ENCODE data around the gene SLX4IP.

DNA sequence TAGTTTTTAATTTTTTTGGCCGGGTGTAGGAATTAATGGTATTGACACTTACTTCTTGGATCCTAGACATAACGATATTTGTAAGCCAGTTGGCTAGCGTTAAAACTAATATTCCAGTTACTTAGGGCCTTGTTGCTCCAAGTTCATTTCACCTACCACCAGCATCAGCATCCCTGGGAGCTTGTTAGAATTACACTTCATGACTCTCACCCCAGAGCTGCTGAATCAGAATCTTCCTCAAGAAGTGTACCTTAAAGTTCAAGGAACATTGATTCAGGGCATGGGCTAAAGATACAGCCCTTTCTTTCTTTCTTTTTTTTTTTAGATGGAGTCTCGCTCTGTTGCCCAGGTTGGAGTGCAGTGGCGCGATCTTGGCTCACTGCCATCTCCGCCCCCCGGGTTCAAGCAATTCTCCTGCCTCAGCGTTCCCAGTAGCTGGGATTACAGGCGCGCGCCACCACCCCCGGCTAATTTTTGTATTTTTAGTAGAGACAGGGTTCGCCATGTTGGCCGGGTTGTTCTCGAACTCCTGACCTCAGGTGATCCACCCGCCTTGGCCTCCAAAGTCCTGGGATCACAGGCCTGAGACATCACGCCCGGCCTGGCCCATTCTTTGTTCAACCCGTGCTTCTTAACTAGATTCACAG is 1.1 kb downstream of the SLX4IP start:
- TF ChIP-seq, protein P1, sequence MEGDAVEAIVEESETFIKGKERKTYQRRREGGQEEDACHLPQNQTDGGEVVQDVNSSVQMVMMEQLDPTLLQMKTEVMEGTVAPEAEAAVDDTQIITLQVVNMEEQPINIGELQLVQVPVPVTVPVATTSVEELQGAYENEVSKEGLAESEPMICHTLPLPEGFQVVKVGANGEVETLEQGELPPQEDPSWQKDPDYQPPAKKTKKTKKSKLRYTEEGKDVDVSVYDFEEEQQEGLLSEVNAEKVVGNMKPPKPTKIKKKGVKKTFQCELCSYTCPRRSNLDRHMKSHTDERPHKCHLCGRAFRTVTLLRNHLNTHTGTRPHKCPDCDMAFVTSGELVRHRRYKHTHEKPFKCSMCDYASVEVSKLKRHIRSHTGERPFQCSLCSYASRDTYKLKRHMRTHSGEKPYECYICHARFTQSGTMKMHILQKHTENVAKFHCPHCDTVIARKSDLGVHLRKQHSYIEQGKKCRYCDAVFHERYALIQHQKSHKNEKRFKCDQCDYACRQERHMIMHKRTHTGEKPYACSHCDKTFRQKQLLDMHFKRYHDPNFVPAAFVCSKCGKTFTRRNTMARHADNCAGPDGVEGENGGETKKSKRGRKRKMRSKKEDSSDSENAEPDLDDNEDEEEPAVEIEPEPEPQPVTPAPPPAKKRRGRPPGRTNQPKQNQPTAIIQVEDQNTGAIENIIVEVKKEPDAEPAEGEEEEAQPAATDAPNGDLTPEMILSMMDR (IDR thresholded peaks at IDR 0.05): no peak
- TF ChIP-seq POLR2A (IDR thresholded peaks at IDR 0.05): no peak
